NCI-H2107 (cell line): ENCODE results near the gene ZNF223.

ENCODE experiments used
- DNase-seq: peaks from one replicate; lab custom pipeline; 2025; lab: John Stamatoyannopoulos, UW

ZNF223 gene

GRCh38 chr19:44051650-44052402 lies at the start of gene ZNF223:
TSS of gene ZNF223 (plus strand) at chr19:44052036. CDS start at chr19:44055177, 3,141 bp downstream.
- DNase-seq = peak; percentile 95

- DNase-seq = no peak
Observed at GRCh38 chr19:44002212-44002565, 49.6 kb upstream of the ZNF223 start.

DNA sequence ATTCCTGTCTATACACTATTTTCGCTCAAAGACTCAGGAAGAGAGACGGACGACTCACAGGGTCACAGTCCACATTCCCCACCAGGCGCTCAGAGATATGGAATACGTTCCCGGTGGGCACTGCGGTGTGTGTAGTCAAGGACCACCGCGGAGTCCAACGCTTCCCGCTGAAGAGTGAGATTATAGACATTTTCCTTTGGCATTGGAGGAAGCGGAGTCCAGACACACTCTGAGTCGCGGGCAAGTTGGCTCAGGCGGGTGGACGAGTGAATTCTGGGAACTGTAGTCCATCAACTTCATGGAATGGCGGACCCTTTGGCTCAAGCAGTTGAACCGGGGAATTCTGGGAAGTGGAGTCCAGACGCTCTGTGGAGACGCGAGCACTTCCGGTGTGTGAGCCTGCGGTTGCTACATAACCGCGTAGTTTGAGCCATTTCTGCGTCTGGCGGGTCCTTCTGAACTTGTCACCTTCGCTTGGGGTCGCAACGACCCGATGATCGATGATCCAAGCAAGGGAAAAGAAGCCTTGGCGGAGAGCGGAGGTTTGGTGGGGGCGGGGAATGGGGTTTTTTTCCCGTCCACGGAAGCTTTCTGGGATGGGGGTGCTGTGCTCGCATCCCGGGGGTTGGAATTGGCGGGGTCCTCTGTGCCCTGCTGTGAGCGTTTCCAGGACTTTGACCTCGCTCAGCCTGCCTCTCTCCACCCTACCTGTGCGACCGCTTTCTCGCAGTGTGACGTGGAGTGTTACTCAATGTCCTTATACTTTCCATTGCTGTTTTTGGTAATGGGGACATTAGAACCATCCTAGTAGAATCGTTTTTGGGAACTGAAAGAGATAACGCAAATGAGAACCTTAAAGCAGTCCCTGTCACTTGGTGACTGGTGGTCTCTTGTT lies 49.0 kb upstream of the ZNF223 start, which contains the start of gene ZNF230:
Gene ZNF230, plus strand, starts transcription at position 392 of the 895 bp plus-strand sequence. CDS start 4,122 bp downstream, outside the sequence.
- DNase-seq = peak; percentile 87

DNA sequence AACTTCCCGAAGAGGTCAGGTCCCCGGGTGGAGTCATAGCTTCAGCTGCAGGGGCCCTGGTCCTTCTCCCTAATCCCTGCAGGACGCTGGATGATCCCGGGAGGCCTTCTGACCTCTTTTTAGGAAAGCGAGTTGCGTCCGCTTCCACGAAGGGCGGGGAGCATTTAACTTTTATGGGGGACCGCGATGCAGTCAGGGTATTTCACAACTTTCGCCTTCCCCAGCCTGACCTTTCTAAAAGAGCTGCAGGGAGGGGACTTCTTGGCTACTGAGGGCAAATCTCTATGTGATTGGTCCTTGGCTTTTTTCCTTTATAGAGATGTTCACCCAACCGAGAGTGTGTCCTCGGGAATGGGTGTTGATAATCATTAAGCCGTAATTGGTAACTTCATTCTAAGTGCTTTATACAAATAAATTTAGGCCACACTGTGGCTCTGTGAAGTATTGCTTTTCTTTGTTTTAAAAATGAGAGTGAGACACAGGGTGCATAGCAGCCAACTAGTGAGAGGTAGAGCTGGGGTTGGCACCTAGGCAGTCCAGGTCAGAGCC lies 48.3 kb upstream of the ZNF223 start:
- DNase-seq = no peak

GRCh38 chr19:44005973-44006372 lies 45.9 kb upstream of the ZNF223 start:
- DNase-seq = no peak

GRCh38 chr19:44007473-44007872 lies 44.4 kb upstream of the ZNF223 start:
- no peak for DNase-seq

GRCh38 chr19:44010468-44010867 lies 41.4 kb upstream of the ZNF223 start:
- no peak for DNase-seq

- no peak for DNase-seq
Observed at GRCh38 chr19:44019498-44019897, 32.3 kb upstream of the ZNF223 start.

DNA sequence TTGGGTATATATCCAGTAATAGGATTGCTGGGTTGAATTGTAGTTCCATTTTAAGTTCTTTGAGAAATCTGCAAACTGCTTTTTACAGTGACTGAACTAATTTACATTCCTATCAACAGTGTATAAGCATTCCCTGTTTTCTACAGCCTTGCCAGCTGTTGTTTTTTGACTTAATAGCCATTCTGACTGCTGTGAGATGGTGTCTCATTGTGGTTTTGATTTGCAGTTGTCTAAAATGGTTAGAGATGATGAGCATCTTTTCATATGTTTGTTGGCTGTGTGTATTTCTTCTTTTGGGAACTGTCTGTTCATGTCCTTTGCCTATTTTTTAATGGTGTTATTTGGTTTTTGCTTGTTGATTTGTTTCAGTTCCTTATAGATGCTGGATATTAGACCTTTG lies 30.6 kb upstream of the ZNF223 start:
- no peak for DNase-seq

DNA sequence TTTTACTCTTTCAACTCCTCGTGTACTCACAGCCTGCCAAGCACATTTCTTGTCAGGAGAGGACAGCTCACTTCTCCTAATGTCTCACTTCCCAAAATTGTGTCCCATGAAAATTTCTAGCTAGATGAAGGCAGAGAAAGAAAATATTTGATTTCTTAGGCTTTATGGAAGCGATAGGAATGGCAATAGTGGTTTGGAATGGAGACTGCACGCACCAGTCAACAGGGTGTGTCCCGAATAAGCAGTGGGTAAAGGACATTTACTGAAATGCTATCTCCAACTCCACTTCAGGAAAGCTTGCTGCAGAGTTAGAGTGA lies 27.0 kb upstream of the ZNF223 start:
- no peak for DNase-seq

DNA sequence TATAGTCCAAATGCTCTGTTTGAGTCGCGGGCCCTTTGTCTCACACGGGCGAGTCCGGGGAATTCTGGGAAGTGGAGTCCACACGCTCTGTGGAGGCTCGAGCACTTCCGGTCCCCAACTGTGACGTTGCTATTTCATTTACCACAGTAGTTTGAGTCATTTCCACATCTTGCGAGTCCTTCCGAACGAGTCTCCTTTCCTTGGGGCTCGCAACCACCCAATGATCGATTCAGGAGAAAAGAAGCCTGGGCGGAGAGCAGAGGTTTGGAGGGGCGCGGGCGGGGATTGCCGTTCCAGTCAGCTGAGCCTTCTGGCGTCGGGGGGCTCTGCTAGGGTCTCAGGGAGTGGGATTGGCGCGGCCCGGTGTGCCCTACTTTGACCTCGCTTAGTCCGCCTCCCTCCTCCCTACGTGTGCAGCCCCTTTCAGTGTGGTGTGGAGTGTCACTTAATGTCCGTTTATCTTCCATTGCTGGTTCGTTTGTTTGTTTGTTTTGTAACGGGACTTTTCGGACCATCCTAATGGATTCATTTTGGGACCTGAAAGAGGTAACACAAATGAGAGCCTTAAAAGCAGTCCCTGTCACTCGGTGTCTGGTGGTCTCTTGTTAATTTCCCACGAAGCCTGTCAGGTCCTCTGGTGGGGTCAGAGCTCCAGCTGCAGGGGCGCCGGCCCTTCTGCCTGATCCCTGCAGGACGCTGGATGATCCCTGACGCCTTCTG lies 26.5 kb upstream of the ZNF223 start, which contains the start of gene ZNF222:
Gene ZNF222, plus strand, starts transcription at position 163 of the 720 bp plus-strand sequence. Its CDS starts 58 bp downstream, at position 221.
- DNase-seq = peak; percentile 44

GRCh38 chr19:44026622-44027021 lies 25.2 kb upstream of the ZNF223 start:
- DNase-seq = no peak

DNA sequence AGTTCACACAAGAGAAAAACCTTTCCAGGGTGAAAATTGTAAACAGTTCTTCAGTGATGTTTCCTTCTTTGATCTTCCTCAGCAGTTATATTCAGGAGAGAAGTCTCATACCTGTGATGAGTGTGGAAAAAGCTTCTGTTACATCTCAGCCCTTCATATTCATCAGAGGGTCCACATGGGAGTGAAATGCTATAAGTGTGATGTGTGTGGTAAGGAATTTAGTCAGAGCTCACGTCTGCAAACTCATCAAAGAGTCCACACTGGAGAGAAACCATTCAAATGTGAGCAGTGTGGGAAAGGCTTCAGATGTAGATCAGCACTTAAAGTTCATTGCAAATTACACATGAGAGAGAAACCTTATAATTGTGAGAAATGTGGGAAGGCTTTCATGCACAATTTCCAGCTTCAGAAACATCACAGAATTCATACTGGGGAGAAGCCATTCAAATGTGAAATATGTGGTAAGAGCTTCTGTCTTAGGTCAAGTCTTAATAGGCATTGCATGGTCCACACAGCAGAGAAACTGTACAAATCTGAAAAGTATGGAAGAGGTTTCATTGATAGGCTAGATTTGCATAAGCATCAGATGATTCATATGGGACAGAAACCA lies 19.7 kb upstream of the ZNF223 start:
- DNase-seq = no peak

DNA sequence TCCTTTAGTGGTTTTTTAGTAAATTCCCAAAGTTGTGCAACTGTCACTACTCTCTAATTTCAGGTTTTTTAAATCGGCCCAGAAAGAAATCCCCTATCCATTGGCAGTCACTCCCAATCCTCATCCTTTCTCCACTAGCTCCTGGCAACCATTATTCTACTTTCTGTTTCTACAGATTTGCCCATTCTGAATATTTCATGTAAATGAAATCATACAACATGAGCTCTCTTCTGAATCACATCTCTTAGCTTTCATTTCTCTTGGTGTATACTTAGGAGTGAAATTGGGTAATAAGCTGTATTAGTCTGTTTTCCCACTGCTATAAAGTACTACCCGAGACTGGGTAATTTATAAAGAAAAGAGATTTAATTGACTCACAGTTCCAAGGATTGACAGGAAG lies 9.7 kb upstream of the ZNF223 start:
- DNase-seq = no peak

GRCh38 chr19:44050740-44051649 lies 841 bp upstream of the ZNF223 start:
- peak; percentile 68 for DNase-seq

DNA sequence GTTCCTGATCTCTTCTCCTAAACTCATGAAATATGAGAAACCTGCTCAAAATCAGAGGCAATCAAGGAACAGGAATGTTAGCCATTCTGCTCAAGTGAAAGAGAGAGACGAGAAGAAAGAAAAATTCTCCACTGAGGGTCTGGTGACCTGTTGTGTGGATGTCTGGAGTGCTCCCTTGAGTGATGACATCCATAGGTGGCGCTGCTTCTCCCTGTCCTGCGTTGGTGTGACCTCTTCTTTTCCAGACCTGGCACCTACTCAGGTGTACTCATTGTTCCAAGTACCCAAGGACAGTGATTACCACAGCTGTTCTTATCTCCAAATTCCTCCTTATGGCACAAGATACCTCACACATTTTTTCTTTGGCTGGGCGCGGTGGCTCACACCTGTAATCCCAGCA lies 4.0 kb downstream of the ZNF223 start:
- DNase-seq = no peak

DNA sequence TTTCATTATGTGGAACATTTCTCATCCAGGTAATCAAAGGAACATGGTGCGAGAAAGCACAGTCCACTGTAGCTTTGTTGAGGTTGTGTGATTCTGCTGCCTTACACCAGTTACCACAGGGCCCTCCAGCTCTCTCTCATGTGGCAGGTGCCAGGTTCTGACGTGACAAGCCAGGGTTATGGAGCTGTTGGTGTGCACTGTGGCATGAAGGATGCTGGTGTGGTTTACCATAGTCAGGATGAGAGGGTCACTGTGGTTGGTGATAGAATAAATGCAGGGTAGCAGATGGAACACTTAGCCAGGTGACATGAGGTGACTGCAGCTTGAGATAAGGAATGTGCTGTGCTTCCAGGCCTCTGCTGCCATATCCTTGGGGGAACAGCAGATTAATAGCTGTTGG lies 7.4 kb downstream of the ZNF223 start:
- no peak for DNase-seq

GRCh38 chr19:44061038-44061437 lies 9.2 kb downstream of the ZNF223 start:
- no peak for DNase-seq

DNA sequence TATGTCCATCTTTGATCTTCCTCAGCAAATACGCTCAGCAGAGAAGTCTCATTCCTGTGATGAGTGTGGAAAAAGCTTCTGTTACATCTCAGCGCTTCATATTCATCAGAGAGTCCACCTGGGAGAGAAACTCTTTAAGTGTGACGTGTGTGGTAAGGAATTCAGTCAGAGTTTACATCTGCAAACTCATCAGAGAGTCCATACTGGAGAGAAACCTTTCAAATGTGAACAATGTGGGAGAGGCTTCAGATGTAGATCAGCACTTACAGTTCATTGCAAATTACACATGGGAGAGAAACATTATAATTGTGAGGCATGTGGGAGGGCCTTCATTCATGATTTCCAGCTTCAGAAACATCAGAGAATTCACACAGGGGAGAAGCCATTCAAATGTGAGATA lies 14.5 kb downstream of the ZNF223 start:
- no peak for DNase-seq

DNA sequence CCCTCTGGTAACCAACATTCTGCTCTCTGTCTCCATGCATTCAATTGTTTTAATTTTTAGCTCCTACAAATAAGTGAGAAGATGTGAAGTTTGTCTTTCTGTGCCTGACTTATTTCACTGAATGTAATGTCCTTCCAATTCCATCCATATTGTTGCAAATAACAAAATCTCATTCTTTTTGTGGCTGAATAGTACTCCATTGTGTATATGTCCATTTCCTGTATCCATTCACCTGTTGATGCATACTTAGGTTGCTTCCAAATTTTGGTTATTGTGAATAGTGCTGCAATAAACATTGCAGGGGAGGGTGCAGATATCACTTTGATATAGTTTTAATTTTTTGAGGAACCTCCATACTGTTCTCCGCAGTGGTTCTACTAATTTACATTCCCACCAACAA lies 17.6 kb downstream of the ZNF223 start:
- no peak for DNase-seq
